Fibroblast of lung (primary cell): ENCODE measurements around the gene CHST10.

Experiments
- CTCF ChIP-seq, 2 donors: IDR thresholded peaks in 1 of 2; conservative IDR thresholded peaks in 1 of 2; 1 replicate in 1 of 2; 2 replicates in 1 of 2; pipeline ENCODE4 v1.5.1; 2011 to 2012; ENCODE audit warnings: low read length in 2 of 2, control low read depth in 1 of 2, inconsistent platforms in 1 of 2, low read depth in 1 of 2, mild to moderate bottlenecking in 1 of 2
- EZH2 ChIP-seq: IDR thresholded peaks from 2 replicates; pipeline ENCODE4 v1.5.1; 2012; ENCODE audit warnings: low read length, control low read depth, mild to moderate bottlenecking; ENCODE audit errors: missing control alignments

DNA sequence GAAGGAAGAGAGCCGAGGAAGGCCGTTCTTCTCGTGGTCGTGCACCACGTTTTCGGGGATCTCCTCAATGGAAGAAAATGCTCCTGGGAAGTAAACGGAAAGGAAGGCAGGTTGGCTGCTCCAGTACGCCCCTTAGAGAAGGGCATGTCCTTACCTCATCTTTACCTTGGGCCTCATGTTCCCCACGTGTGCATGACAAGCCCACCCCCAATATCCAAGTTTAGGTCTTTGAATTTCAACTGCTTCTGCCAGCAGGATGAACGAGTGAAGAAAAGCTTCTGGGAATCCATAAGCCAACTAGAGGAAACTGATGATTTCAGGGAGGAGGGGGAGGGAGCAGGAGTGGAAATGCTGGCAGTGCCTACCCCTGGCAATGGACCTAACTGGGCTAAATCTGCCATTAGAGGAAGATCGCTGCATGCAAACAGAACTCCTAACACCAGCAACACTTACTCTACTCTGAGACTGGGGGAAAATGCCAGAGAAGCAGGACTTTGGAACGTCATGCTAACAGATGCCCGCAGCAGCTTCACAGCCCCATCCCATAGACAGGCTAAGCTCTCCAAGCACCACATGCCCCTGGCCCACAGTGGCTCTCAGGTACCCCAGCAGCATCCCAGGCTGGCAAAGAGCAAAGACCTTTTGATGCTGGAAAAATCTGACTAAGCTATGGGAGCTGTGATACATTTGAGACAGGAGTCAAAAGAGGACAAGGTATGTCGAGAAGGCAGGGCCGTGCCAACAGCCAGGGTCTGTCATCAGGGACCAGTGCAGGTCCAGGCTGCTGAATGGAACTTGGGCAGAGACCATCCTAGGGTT is 21.7 kb downstream of the CHST10 start:
- TF ChIP-seq CTCF (conservative IDR thresholded peaks at IDR 0.05 in 1 of 2, IDR thresholded peaks at IDR 0.05 in 1 of 2; ENCODE audit: low read depth in 1 of 2, low read length in 2 of 2) (no peak), EZH2 (no peak)
